HTERT RPE-1 (cell line): ENCODE data around the gene TRIM71.

Experiments used
- in situ Hi-C: fragments of 300-500 bp; cut with MboI; formaldehyde crosslinking; loops from 4 replicates; pipeline ENCODE4 v1.14.3; 2020; ENCODE audit warnings: low sequenced_read_pairs

The TRIM71 gene

GRCh38 chr3:32862936-32863487 is 45.2 kb downstream of the TRIM71 start:
- in situ Hi-C loops = no loop called here

- in situ Hi-C loops = no loop called here
These were observed 47.6 kb downstream of the TRIM71 start for GRCh38 chr3:32865383-32865782.

- in situ Hi-C loops = no loop called here
These were observed 48.7 kb downstream of the TRIM71 start for GRCh38 chr3:32866533-32866932.

- in situ Hi-C loops = no loop called here
These were observed 50.2 kb downstream of the TRIM71 start for GRCh38 chr3:32867954-32868353.

- in situ Hi-C loops = no loop called here
These were observed 51.1 kb downstream of the TRIM71 start for GRCh38 chr3:32868719-32869512.

GRCh38 chr3:32869513-32870047 is 51.8 kb downstream of the TRIM71 start:
- in situ Hi-C loops = no loop called here

- in situ Hi-C loops = no loop called here
These were observed 52.7 kb downstream of the TRIM71 start for GRCh38 chr3:32870373-32871095.

GRCh38 chr3:32871273-32871672 is 53.5 kb downstream of the TRIM71 start:
- in situ Hi-C loops = no loop called here

GRCh38 chr3:32872487-32873382 is 54.9 kb downstream of the TRIM71 start:
- in situ Hi-C loops = no loop called here

GRCh38 chr3:32873531-32874130 is 55.8 kb downstream of the TRIM71 start:
- in situ Hi-C loops = no loop called here

GRCh38 chr3:32876920-32877319 is 59.1 kb downstream of the TRIM71 start:
- in situ Hi-C loops = no loop called here

- in situ Hi-C loops = no loop called here
These were observed 59.8 kb downstream of the TRIM71 start for GRCh38 chr3:32877598-32877997.

GRCh38 chr3:32880225-32880624 is 62.4 kb downstream of the TRIM71 start:
- in situ Hi-C loops = no loop called here

- in situ Hi-C loops = no loop called here
These were observed 63.8 kb downstream of the TRIM71 start for GRCh38 chr3:32881624-32882023.

GRCh38 chr3:32882189-32882588 is 64.4 kb downstream of the TRIM71 start:
- in situ Hi-C loops = no loop called here

GRCh38 chr3:32882603-32883025 is 64.8 kb downstream of the TRIM71 start:
- in situ Hi-C loops = no loop called here

GRCh38 chr3:32883817-32884216 is 66.0 kb downstream of the TRIM71 start:
- in situ Hi-C loops = no loop called here

- in situ Hi-C loops = no loop called here
These were observed 66.8 kb downstream of the TRIM71 start for GRCh38 chr3:32884591-32884990.

- in situ Hi-C loops = no loop called here
These were observed 67.6 kb downstream of the TRIM71 start for GRCh38 chr3:32885283-32885901.

GRCh38 chr3:32886296-32886695 is 68.5 kb downstream of the TRIM71 start:
- in situ Hi-C loops = no loop called here
